HepG2 (cell line): Measurements from ENCODE around the gene PCGF6. TPM values are rescaled to one million over a fixed set of nuclear protein-coding genes. Genes with fewer than 3 reads are reported as not detected.

Experiments
- BRD4 ChIP-seq: sonication (generic); formaldehyde crosslinking; IDR thresholded peaks from 2 replicates; pipeline ENCODE4 v1.4.0; 2020; ENCODE audit warnings: missing genetic modification reagents
- FOXP1 ChIP-seq, 2 experiments: fragments of 450-650 bp in 1 of 2; IDR thresholded peaks; 2 replicates each; pipeline ENCODE4 v1.6.1; 2017 to 2018; ENCODE audit warnings: antibody characterized with exemption in 1 of 2
- GPN1 ChIP-seq: sonication (generic); formaldehyde crosslinking; IDR thresholded peaks from 2 replicates; pipeline ENCODE4 v1.5.1; 2020; ENCODE audit warnings: missing genetic modification reagents, borderline replicate concordance
- HOXA3 ChIP-seq: sonication (generic); formaldehyde crosslinking; IDR thresholded peaks from 2 replicates; pipeline ENCODE4 v1.5.0; 2020; ENCODE audit warnings: missing genetic modification reagents
- JUN ChIP-seq: sonication (generic); formaldehyde crosslinking; IDR thresholded peaks from 2 replicates; pipeline ENCODE4 v1.4.0; 2020; ENCODE audit warnings: mild to moderate bottlenecking, missing genetic modification reagents
- KLF12 ChIP-seq: sonication (generic); formaldehyde crosslinking; IDR thresholded peaks from 2 replicates; pipeline ENCODE4 v1.4.0; 2020; ENCODE audit warnings: missing genetic modification reagents, borderline replicate concordance
- MAZ ChIP-seq, 2 experiments: sonication (generic) in 1 of 2; formaldehyde crosslinking in 1 of 2; IDR thresholded peaks; 2 replicates each; pipeline versions ENCODE4 v1.5.0 to v1.6.1; 2012 to 2020; ENCODE audit warnings: low read depth in 2 of 2, mild to moderate bottlenecking in 2 of 2, borderline replicate concordance in 1 of 2, improper control_type of control experiment in 1 of 2, low read length in 1 of 2, missing genetic modification reagents in 1 of 2, moderate library complexity in 1 of 2
- MIXL1 ChIP-seq: IDR thresholded peaks from 2 replicates; pipeline ENCODE4 v1.6.1; 2016
- NFATC3 ChIP-seq: sonication (generic); formaldehyde crosslinking; IDR thresholded peaks from 2 replicates; pipeline ENCODE4 v1.5.1; 2020; ENCODE audit warnings: mild to moderate bottlenecking, missing genetic modification reagents
- NR2C2 ChIP-seq: sonication (generic); formaldehyde crosslinking; IDR thresholded peaks from 2 replicates; pipeline ENCODE4 v1.4.0; 2020; ENCODE audit warnings: missing genetic modification reagents, mild to moderate bottlenecking, moderate library complexity, borderline replicate concordance
- NR3C1 ChIP-seq: sonication (generic); formaldehyde crosslinking; IDR thresholded peaks from 2 replicates; pipeline ENCODE4 v1.4.0; 2020; ENCODE audit warnings: missing genetic modification reagents
- RNF2 ChIP-seq: fragments of 450-650 bp; conservative IDR thresholded peaks from 2 replicates; pipeline ENCODE4 v1.6.1; 2016; ENCODE audit warnings: low read depth
- RXRB ChIP-seq: IDR thresholded peaks from 2 replicates; pipeline ENCODE4 v1.6.1; 2016; ENCODE audit warnings: borderline replicate concordance, missing genetic modification reagents, missing compliant biosample characterization
- SALL2 ChIP-seq: sonication (generic); formaldehyde crosslinking; IDR thresholded peaks from 2 replicates; pipeline ENCODE4 v1.8.1; 2023; ENCODE audit warnings: mild to moderate bottlenecking, missing genetic modification reagents, inconsistent platforms
- SP140L ChIP-seq: sonication (generic); formaldehyde crosslinking; IDR thresholded peaks from 2 replicates; pipeline ENCODE4 v1.4.0; 2020; ENCODE audit warnings: missing genetic modification reagents, borderline replicate concordance
- ZBTB7B ChIP-seq: sonication (generic); formaldehyde crosslinking; IDR thresholded peaks from 2 replicates; pipeline ENCODE4 v1.4.0; 2020; ENCODE audit warnings: missing genetic modification reagents
- ZFP82 ChIP-seq: sonication (generic); formaldehyde crosslinking; IDR thresholded peaks from 2 replicates; pipeline ENCODE4 v1.5.1; 2020; ENCODE audit warnings: mild to moderate bottlenecking, missing genetic modification reagents, borderline replicate concordance
- ZNF30 ChIP-seq: sonication (generic); formaldehyde crosslinking; IDR thresholded peaks from 2 replicates; pipeline ENCODE4 v1.5.0; 2020; ENCODE audit warnings: mild to moderate bottlenecking, missing genetic modification reagents
- ZNF326 ChIP-seq: sonication (generic); formaldehyde crosslinking; IDR thresholded peaks from 2 replicates; pipeline ENCODE4 v1.4.0; 2020; ENCODE audit warnings: missing genetic modification reagents, borderline replicate concordance
- ZNF460 ChIP-seq: sonication (generic); formaldehyde crosslinking; IDR thresholded peaks from 2 replicates; pipeline ENCODE4 v1.5.1; 2020; ENCODE audit warnings: missing genetic modification reagents, mild to moderate bottlenecking, borderline replicate concordance
- ZNF510 ChIP-seq: sonication (generic); formaldehyde crosslinking; IDR thresholded peaks from 2 replicates; pipeline ENCODE4 v1.4.0; 2020; ENCODE audit warnings: low read depth, mild to moderate bottlenecking, missing genetic modification reagents
- ZNF605 ChIP-seq: sonication (generic); formaldehyde crosslinking; IDR thresholded peaks from 2 replicates; pipeline ENCODE4 v1.8.0; 2022; ENCODE audit warnings: mild to moderate bottlenecking, missing genetic modification reagents
- ZNF644 ChIP-seq: IDR thresholded peaks from 2 replicates; pipeline ENCODE4 v1.6.1; 2016; ENCODE audit warnings: low read depth
- ZNF660 ChIP-seq: sonication (generic); formaldehyde crosslinking; IDR thresholded peaks from 2 replicates; pipeline ENCODE4 v1.5.1; 2020; ENCODE audit warnings: mild to moderate bottlenecking, low read depth, missing genetic modification reagents, borderline replicate concordance
- ZNF747 ChIP-seq: sonication (generic); formaldehyde crosslinking; IDR thresholded peaks from 2 replicates; pipeline ENCODE4 v1.8.1; 2023; ENCODE audit warnings: missing genetic modification reagents, mild to moderate bottlenecking, borderline replicate concordance
- polyA plus RNA-seq, 8 experiments: library from polyadenylated mRNA; depleted of rRNA in 3 of 8; stranded (reverse) in 7 of 8; unstranded in 1 of 8; fragments of >200 nt; fragmentation: Illumina TruSeq in 4 of 8; extraction: Trizol in 4 of 8; gene quantifications; 2 replicates each; pipeline versions ENCODE4 v1.2.1 to v1.2.3, GENCODE V29; 2011 to 2016; ENCODE audit warnings: low read depth in 4 of 8, missing spikeins in 1 of 8, mixed read lengths in 1 of 8; ENCODE audit not compliant: insufficient read depth in 1 of 8
- total RNA-seq, 5 experiments: library from RNA; depleted of rRNA; stranded (reverse); fragments of >200 nt; fragmentation: Illumina TruSeq; extraction: Trizol; gene quantifications; 2 replicates each; pipeline ENCODE4 v1.2.3, GENCODE V29; 2016; ENCODE audit warnings: low read depth in 1 of 5
- TF ChIP-seq, protein P1 (sequence below): sonication (generic); formaldehyde crosslinking; IDR thresholded peaks from 2 replicates; pipeline ENCODE4 v1.5.0; 2020; ENCODE audit warnings: missing genetic modification reagents
- TF ChIP-seq, protein P2 (sequence below): sonication (generic); formaldehyde crosslinking; IDR thresholded peaks from 2 replicates; pipeline ENCODE4 v1.4.0; 2020; ENCODE audit warnings: missing genetic modification reagents
- TF ChIP-seq, protein P3 (sequence below): sonication (generic); formaldehyde crosslinking; IDR thresholded peaks from 2 replicates; pipeline ENCODE4 v1.8.1; 2023; ENCODE audit warnings: mild to moderate bottlenecking, missing genetic modification reagents, borderline replicate concordance

PCGF6 gene
- total and polyA plus RNA-seq, 2 of the 13 experiments (the other 11 are each of a cell fraction or from before 2014, with no cell fraction given) = 5.2 to 19.4 TPM

DNA sequence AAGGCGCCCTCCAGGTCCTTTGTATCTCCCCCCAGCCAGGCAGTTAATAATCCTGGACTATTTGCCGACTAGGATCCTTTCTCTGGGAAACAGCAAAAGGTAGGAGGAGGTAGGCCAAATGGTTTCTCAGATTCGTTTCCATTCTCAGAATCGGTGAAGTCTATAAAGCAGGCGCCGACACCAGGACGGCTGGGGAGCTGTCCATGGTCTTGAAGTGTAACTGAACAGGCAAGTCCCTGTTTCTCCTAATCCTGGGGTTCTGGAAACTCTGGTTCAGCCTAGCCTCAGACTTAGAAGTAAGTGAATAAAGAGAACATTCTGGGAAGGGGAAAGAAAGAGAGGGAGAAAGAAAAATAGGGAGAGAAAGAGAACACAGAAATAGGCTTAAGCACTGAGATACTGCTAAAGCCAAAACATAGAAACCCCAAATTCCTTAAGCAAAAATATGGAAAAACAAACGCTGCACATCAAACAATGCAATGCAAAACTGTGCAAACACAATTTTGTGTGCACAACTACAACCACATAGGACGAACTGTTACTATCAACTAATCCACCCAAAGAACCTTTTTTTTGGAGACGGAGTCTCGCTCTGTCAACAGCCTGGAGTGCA lies 85.1 kb downstream of the PCGF6 start (continued):
- TF ChIP-seq SP140L (CRISPR knock-in tag) (peak; percentile 92; the same call in 1 of the 2 replicates), ZBTB7B (no peak), MAZ (IDR thresholded peaks at IDR 0.05; ENCODE audit: borderline replicate concordance, low read depth, low read length) (no peak), MAZ (CRISPR knock-in tag; IDR thresholded peaks at IDR 0.05; ENCODE audit: low read depth) (no peak), BRD4 (no peak), ZNF605 (CRISPR knock-in tag) (peak; percentile 79; the same call in 1 of the 2 replicates), ZNF660 (CRISPR knock-in tag) (no peak), RNF2 (no peak), ZNF30 (no peak), ZNF460 (CRISPR knock-in tag) (no peak), SALL2 (CRISPR knock-in tag) (peak; percentile 66; the same call in 1 of the 2 replicates), MIXL1 (CRISPR knock-in tag) (peak; percentile 81), GPN1 (0 out of 2 replicates have a peak, but pooled peaks have one; percentile 51), ZFP82 (no peak), ZNF510 (CRISPR knock-in tag) (no peak), HOXA3 (CRISPR knock-in tag) (peak; percentile 39; the same call in 1 of the 2 replicates), ZNF326 (no peak), NR3C1 (CRISPR knock-in tag) (no peak), NFATC3 (CRISPR knock-in tag) (0 out of 2 replicates have a peak, but pooled peaks have one; percentile 45), ZNF644 (CRISPR knock-in tag) (0 out of 2 replicates have a peak, but pooled peaks have one; percentile 45), NR2C2 (CRISPR knock-in tag) (no peak), JUN (CRISPR knock-in tag) (no peak), ZNF747 (CRISPR knock-in tag) (no peak), RXRB (CRISPR knock-in tag) (peak; percentile 70), KLF12 (no peak), FOXP1 (IDR thresholded peaks at IDR 0.05) (no peak), FOXP1 (CRISPR knock-in tag; IDR thresholded peaks at IDR 0.05) (peak; percentile 18; the same call in 1 of the 2 replicates)
- TF ChIP-seq, protein P1, sequence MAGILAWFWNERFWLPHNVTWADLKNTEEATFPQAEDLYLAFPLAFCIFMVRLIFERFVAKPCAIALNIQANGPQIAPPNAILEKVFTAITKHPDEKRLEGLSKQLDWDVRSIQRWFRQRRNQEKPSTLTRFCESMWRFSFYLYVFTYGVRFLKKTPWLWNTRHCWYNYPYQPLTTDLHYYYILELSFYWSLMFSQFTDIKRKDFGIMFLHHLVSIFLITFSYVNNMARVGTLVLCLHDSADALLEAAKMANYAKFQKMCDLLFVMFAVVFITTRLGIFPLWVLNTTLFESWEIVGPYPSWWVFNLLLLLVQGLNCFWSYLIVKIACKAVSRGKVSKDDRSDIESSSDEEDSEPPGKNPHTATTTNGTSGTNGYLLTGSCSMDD (CRISPR knock-in tag) = no peak
- TF ChIP-seq, protein P2, sequence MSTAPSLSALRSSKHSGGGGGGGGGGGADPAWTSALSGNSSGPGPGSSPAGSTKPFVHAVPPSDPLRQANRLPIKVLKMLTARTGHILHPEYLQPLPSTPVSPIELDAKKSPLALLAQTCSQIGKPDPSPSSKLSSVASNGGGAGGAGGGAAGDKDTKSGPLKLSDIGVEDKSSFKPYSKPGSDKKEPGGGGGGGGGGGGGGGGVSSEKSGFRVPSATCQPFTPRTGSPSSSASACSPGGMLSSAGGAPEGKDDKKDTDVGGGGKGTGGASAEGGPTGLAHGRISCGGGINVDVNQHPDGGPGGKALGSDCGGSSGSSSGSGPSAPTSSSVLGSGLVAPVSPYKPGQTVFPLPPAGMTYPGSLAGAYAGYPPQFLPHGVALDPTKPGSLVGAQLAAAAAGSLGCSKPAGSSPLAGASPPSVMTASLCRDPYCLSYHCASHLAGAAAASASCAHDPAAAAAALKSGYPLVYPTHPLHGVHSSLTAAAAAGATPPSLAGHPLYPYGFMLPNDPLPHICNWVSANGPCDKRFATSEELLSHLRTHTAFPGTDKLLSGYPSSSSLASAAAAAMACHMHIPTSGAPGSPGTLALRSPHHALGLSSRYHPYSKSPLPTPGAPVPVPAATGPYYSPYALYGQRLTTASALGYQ = no peak; the same call in 1 of the 2 replicates
- TF ChIP-seq, protein P3, sequence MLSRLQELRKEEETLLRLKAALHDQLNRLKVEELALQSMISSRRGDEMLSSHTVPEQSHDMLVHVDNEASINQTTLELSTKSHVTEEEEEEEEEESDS = peak; percentile 74; the same call in 1 of the 2 replicates
